OCI-LY3 (cell line): Measurements from ENCODE around the gene PJVK.

Experiments used
- H2AFZ ChIP-seq: fragments of 200-600, 300-600 bp; shearing (Covaris generic); 2 replicates; pipeline ENCODE4 v1.6.0; 2014; ENCODE audit warnings: antibody characterized with exemption, low read depth, low read length
- H3K27ac ChIP-seq: fragments of 200-600, 300-600 bp; sonication (generic); 2 replicates; pipeline ENCODE4 v1.5.1; 2014; ENCODE audit warnings: mild to moderate bottlenecking, low read length, moderate library complexity, mixed read lengths
- H3K27me3 ChIP-seq: fragments of 200-600, 300-600 bp; sonication (generic); 2 replicates; pipeline ENCODE4 v1.6.1; 2014; ENCODE audit warnings: low read depth, low read length, mixed read lengths
- H3K36me3 ChIP-seq: fragments of 200-600, 300-600 bp; sonication (generic); replicated peaks from 2 replicates; pipeline ENCODE3; 2014; ENCODE audit warnings: low read depth, low read length, mixed read lengths
- H3K4me1 ChIP-seq: fragments of 300-600, 200-600 bp; sonication (generic); 2 replicates; pipeline ENCODE4 v1.6.1; 2014; ENCODE audit warnings: low read length, mixed read lengths
- H3K4me2 ChIP-seq: fragments of 200-600, 300-600 bp; sonication (generic); 2 replicates; pipeline ENCODE4 v1.6.1; 2014; ENCODE audit warnings: low read length, mixed read lengths
- H3K4me3 ChIP-seq: fragments of 300-600, 200-600 bp; sonication (generic); 2 replicates; pipeline ENCODE4 v1.5.1; 2014; ENCODE audit warnings: antibody characterized with exemption, mild to moderate bottlenecking, low read length, moderate library complexity
- H3K79me2 ChIP-seq: fragments of 300-600, 200-600 bp; shearing (Covaris generic); 2 replicates; pipeline ENCODE4 v1.6.1; 2014; ENCODE audit warnings: mild to moderate bottlenecking, low read length, mixed read lengths
- H3K9ac ChIP-seq: fragments of 300-600, 200-600 bp; shearing (Covaris generic); 2 replicates; pipeline ENCODE4 v1.6.0; 2014; ENCODE audit warnings: mild to moderate bottlenecking, low read length, moderate library complexity
- H3K9me3 ChIP-seq: fragments of 200-600, 300-600 bp; shearing (Covaris generic); 2 replicates; pipeline ENCODE4 v1.6.1; 2014; ENCODE audit warnings: low read length, mixed read lengths; ENCODE audit not compliant: insufficient read depth
- H4K20me1 ChIP-seq: fragments of 200-600, 300-600 bp; sonication (generic); 2 replicates; pipeline ENCODE4 v1.6.1; 2016; ENCODE audit warnings: low read length, mixed read lengths; ENCODE audit not compliant: insufficient read depth
- EZH2phosphoT487 ChIP-seq: fragments of 200-600 bp; shearing (Covaris generic); IDR thresholded peaks from 2 replicates; pipeline ENCODE4 v1.6.1; 2018; ENCODE audit warnings: antibody characterized with exemption, mixed run types, low read depth
- TF ChIP-seq, protein P1 (sequence below): fragments of 200-600, 300-600 bp; sonication (generic); IDR thresholded peaks from 2 replicates; pipeline ENCODE4 v1.5.1; 2014; ENCODE audit warnings: antibody characterized with exemption, low read length, low read depth

Gene PJVK

DNA sequence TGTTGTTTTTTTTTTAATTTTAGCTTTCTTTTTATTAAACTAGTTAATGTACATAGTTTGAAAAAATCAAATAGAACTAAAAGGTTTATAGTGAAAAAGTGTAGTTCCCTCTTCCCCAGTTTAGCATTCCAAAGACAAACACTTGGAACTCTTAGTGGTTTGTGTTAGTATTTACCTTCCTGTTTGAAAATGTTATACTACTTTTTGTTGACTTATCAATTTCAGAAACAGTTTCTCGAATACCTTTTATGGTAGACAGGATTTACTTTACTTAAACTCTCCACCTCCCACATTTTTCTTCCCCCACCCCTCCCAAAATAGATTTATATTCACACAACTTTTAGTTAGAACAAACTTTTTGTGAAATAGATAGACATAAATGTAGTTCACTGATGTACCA is 55.8 kb downstream of the PJVK start:
- Histone ChIP-seq H3K4me2 (no peak overlapping the region), H3K4me3 (no peak overlapping the region), H3K9me3 (no peaks in the 10 kb centered on the region), H3K79me2 (no peaks in the 10 kb centered on the region), H3K4me1 (peaks cover 26% of the 10 kb centered on the region), H3K27me3 (no peaks in the 10 kb centered on the region), H3K27ac (no peak overlapping the region), H2AFZ (no peak overlapping the region), H3K9ac (no peak overlapping the region), H3K36me3 (peaks cover 9% of the 10 kb centered on the region), H4K20me1 (no peaks in the 10 kb centered on the region)
- TF ChIP-seq, protein P1, sequence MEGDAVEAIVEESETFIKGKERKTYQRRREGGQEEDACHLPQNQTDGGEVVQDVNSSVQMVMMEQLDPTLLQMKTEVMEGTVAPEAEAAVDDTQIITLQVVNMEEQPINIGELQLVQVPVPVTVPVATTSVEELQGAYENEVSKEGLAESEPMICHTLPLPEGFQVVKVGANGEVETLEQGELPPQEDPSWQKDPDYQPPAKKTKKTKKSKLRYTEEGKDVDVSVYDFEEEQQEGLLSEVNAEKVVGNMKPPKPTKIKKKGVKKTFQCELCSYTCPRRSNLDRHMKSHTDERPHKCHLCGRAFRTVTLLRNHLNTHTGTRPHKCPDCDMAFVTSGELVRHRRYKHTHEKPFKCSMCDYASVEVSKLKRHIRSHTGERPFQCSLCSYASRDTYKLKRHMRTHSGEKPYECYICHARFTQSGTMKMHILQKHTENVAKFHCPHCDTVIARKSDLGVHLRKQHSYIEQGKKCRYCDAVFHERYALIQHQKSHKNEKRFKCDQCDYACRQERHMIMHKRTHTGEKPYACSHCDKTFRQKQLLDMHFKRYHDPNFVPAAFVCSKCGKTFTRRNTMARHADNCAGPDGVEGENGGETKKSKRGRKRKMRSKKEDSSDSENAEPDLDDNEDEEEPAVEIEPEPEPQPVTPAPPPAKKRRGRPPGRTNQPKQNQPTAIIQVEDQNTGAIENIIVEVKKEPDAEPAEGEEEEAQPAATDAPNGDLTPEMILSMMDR: no peak
- no peak for TF ChIP-seq EZH2phosphoT487

DNA sequence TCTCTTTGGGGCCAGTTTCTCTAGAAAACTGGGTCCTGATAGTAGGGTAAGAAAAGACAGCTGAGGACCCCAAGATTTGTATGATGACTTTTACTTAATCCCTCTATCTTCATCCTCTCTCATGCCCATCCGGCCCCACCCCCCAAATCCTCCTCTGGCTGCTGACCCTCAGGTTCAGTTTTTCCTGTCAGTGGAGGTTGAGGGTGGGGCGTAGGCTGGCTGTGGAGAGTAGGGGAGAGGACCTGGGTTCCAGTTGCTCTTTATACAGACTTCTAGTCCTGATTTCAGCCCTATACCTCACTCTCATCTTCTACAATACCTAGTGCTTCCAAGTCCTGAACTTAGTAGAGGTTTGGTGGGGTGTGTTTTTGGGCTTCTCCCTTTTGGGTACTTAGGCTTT is 57.5 kb downstream of the PJVK start:
- TF ChIP-seq EZH2phosphoT487: no peak
- TF ChIP-seq, protein P1: no peak
- Histone ChIP-seq H3K4me3 (no peak overlapping the region), H3K36me3 (peaks cover 2% of the 10 kb centered on the region)

DNA sequence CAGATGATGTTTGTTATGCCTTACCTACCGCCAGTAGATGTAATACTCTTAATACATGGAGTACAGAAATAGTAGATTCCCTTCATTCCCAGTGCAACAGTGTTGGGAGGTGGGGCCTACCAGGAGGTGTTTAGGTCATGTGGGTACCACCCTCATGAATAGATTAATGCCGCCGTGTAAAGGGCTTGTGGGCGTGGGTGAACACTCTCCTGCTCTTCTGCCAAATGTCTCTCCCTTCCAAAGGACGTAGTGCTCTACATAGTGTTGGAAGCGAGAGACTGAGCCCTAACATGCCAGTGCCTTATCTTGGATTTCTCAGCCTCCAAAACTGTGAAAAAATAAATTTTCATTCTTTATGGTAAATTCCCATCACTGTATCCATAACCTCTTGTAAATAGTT is 59.2 kb downstream of the PJVK start:
- H3K4me2 ChIP-seq: no peak overlapping the region
- no peak for TF ChIP-seq EZH2phosphoT487
- TF ChIP-seq, protein P1: no peak
- H3K27me3 ChIP-seq: no peaks in the 10 kb centered on the region
- peaks cover 2% of the 10 kb centered on the region for H3K36me3 ChIP-seq
- no peaks in the 10 kb centered on the region for H3K79me2 ChIP-seq
- H3K27ac ChIP-seq: no peak overlapping the region
- no peaks in the 10 kb centered on the region for H4K20me1 ChIP-seq
- no peaks in the 10 kb centered on the region for H3K9me3 ChIP-seq
- H3K4me3 ChIP-seq: no peak overlapping the region
- no peak overlapping the region for H3K9ac ChIP-seq
- H2AFZ ChIP-seq: no peak overlapping the region
- H3K4me1 ChIP-seq: peaks cover 41% of the 10 kb centered on the region

More for the DNA sequence above, 57.5 kb downstream of the PJVK start:
- H3K27me3 ChIP-seq: no peaks in the 10 kb centered on the region
- H3K27ac ChIP-seq: no peak overlapping the region
- no peaks in the 10 kb centered on the region for H4K20me1 ChIP-seq
- H2AFZ ChIP-seq: no peak overlapping the region
- H3K4me1 ChIP-seq: peaks cover 24% of the 10 kb centered on the region
- H3K4me2 ChIP-seq: no peak overlapping the region
- no peak overlapping the region for H3K9ac ChIP-seq
- no peaks in the 10 kb centered on the region for H3K79me2 ChIP-seq
- H3K9me3 ChIP-seq: no peaks in the 10 kb centered on the region
